GM12891 (cell line): Measurements from ENCODE around the gene HIBADH.
"Not testable (repeated sequence)": the region's sequence is repeated elsewhere in the genome, so short reads cannot be mapped to it uniquely, and the experiment has no call there.

Experiments used
- POLR2A ChIP-seq: IDR thresholded peaks from 2 replicates; pipeline ENCODE4 v1.6.1; 2011; ENCODE audit warnings: low read depth, low read length, control low read depth
- POLR2AphosphoS5 ChIP-seq: IDR thresholded peaks from 2 replicates; pipeline ENCODE4 v1.6.1; 2011; ENCODE audit warnings: low read depth, low read length, control low read depth
- TAF1 ChIP-seq: IDR thresholded peaks from 2 replicates; pipeline ENCODE4 v1.6.1; 2011; ENCODE audit warnings: low read depth, low read length, control low read depth

DNA sequence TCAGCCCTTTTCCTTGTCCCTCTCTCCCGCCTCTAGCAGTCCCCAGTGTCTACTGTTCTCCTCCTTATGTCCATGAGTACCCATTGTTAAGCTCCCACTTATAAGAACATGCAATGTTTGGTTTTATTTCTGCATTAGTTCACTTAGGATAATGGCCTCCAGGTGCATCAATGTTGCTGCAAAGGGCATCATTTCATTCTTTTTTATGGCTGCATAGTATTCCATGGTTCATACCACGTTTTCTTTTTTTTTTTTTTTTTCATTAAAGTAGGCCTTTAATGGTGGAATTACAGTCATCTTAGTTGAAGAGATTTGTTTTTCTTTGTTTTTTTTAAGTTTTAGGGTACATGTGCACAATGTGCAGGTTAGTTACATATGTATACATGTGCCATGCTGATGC lies 160.8 kb downstream of the HIBADH start:
- not testable (repeated sequence) for TF ChIP-seq POLR2A, POLR2AphosphoS5, TAF1
